ENCODE measurements around the gene CD200R1L.

CD200R1L gene

GRCh38 chr3:112774293-112774926 lies 72.3 kb downstream of the CD200R1L start:
- no peak for TF ChIP-seq CTCF (IDR thresholded peaks at IDR 0.05; ENCODE audit: borderline replicate concordance, control extremely low read depth, extremely low read depth, insufficient read depth, missing control alignments)
- in situ Hi-C loops (cut with MboI; ENCODE audit: low sequenced_read_pairs, unreplicated experiment): no loop called here
- DNase-seq (ENCODE audit: low spot score): no peak

- in situ Hi-C loops (cut with MboI; ENCODE audit: low sequenced_read_pairs, unreplicated experiment): no loop called here
- DNase-seq (ENCODE audit: low spot score): no peak
- no peak for TF ChIP-seq CTCF (IDR thresholded peaks at IDR 0.05; ENCODE audit: borderline replicate concordance, control extremely low read depth, extremely low read depth, insufficient read depth, missing control alignments)
These were observed 72.8 kb downstream of the CD200R1L start for GRCh38 chr3:112773864-112774263.

GRCh38 chr3:112770951-112771350 lies 75.7 kb downstream of the CD200R1L start:
- no peak for DNase-seq (ENCODE audit: low spot score)
- no peak for TF ChIP-seq CTCF (IDR thresholded peaks at IDR 0.05; ENCODE audit: borderline replicate concordance, control extremely low read depth, extremely low read depth, insufficient read depth, missing control alignments)
- in situ Hi-C loops (cut with MboI; ENCODE audit: low sequenced_read_pairs, unreplicated experiment): no loop called here

GRCh38 chr3:112770032-112770626 lies 76.5 kb downstream of the CD200R1L start:
- no peak for TF ChIP-seq CTCF (IDR thresholded peaks at IDR 0.05; ENCODE audit: borderline replicate concordance, control extremely low read depth, extremely low read depth, insufficient read depth, missing control alignments)
- in situ Hi-C loops (cut with MboI; ENCODE audit: low sequenced_read_pairs, unreplicated experiment): no loop called here
- DNase-seq (ENCODE audit: low spot score): no peak

- no peak for DNase-seq (ENCODE audit: low spot score)
- TF ChIP-seq CTCF (IDR thresholded peaks at IDR 0.05; ENCODE audit: borderline replicate concordance, control extremely low read depth, extremely low read depth, insufficient read depth, missing control alignments): no peak
- in situ Hi-C loops (cut with MboI; ENCODE audit: low sequenced_read_pairs, unreplicated experiment): no loop called here
These were observed 77.2 kb downstream of the CD200R1L start for GRCh38 chr3:112769286-112769978.

- DNase-seq (ENCODE audit: low spot score): no peak
- no peak for TF ChIP-seq CTCF (IDR thresholded peaks at IDR 0.05; ENCODE audit: borderline replicate concordance, control extremely low read depth, extremely low read depth, insufficient read depth, missing control alignments)
- in situ Hi-C loops (cut with MboI; ENCODE audit: low sequenced_read_pairs, unreplicated experiment): no loop called here
These were observed 78.9 kb downstream of the CD200R1L start for GRCh38 chr3:112767777-112768176.

All from GM13976 (cell line).